HG03280 (cell line): ENCODE results near the gene P2RY8.
"Not testable (repeated sequence)": the region's sequence is repeated elsewhere in the genome, so short reads cannot be mapped to it uniquely, and the experiment has no call there.

ENCODE experiments used
- ATAC-seq: cut with Tn5 transposase; IDR thresholded peaks from one replicate; pipeline ENCODE4 v1.9.1; 2021; ENCODE audit warnings: mild to moderate bottlenecking, moderate library complexity; ENCODE audit not compliant: unreplicated experiment

Gene P2RY8, protein sequence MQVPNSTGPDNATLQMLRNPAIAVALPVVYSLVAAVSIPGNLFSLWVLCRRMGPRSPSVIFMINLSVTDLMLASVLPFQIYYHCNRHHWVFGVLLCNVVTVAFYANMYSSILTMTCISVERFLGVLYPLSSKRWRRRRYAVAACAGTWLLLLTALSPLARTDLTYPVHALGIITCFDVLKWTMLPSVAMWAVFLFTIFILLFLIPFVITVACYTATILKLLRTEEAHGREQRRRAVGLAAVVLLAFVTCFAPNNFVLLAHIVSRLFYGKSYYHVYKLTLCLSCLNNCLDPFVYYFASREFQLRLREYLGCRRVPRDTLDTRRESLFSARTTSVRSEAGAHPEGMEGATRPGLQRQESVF

DNA sequence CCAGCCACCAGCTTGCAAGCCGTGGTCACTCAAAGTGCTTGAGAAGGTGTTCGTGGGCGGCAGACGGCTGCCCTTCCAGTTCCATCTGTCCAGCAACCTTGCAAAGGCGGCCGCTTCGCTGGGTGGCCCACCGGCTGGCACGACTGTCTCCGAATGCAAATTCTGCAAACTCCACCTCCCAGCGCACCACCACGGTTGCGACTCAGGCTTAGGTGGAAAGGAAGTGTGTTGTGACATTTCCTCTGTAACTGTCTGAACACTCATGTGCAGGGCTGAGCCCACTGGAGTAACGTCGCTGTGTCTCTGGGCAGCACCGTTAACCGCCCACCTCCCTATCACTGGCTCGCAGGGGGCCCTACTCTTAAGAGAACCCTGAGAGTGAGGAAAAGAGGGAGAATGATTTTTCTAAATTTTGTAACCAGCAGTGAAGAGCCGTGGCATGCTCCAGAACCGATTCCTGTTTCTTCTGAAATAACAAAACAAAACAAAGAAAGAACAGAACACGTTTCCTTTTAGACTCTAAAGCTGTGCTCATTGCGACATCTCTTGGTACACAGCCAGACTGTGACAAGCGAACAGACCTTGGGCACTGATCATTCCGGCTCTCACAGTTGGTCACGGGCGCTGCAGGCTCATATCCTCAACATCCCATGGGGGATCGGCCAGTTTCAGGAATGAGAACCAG, at the start of gene P2RY8:
TSS of gene P2RY8 (minus strand) at position 155 of the 685 bp plus-strand sequence. CDS start 70,627 bp downstream, outside the sequence.
- peak; percentile 71 for ATAC-seq

DNA sequence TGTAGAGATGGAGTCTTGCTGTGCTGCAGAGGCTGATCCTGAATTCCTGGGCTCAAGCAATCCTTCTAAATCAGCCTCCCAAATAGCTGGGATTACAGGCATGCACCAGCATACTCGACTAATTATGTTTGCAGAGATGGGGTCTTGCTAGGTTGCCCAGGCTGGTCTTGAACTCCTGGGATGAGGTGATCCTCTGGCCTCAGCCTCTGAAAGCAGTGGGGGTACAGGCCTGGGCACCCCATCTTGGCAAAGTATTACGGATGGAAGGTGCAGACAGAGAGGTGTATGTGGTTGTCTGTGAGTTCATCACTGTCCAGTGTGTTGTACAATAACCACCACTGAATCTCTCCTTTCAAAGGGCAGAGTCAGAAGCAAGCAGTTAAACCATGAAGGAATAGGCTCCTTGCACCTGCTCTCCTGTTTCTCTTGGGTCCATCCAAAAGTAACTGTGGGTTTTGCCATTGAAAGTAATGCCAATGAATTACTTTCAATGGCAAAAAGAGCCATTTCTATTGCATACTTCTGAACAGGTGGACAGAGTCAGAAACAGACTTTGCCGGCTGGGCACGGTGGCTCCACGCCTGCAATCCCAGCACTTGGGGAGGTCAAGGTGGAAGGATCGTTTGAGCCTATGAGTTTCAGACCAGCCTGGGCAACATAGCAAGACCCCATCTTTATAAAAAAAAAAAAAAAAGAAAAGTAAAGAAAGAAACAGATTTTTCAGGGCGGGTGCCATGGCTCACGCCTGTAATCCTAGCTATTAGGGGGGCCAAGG, 47.4 kb upstream of the P2RY8 start:
- no peak for ATAC-seq

DNA sequence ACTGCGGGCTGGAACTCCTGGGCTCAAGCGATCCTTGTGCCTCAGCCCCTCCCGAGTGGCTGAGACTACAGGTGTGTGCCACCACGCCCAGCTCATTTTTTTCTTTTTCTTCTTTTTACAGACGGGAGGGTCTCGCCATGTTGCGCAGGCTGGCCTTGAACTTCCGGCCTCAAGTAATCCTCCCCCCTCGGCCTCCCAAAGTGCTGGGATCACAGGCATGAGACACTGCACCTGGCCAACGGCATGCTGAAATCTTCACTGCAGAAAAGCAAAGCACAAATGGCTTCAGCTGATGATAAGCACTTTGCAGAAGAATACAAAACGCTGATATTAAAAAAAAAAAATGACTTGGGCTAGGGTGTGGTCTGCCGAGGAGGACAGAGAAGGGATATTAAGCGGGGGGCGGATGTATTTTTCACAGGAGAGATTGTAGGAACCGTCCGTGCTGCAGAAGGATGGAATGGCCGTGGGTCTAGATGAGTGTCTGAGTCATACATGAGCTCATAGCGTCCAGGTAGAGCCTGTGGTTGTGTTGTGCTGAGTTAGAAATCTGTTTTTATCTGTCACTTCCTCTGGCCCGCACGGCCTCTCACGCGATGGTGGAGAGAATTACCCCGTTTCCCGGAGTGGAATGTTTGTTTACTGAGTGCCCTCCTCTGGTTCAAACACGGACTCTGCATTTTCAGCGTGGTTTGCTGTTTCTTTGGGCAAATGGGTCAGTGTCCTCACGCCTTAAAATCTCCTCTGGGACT, 45.9 kb upstream of the P2RY8 start:
- peak; percentile 76 for ATAC-seq

DNA sequence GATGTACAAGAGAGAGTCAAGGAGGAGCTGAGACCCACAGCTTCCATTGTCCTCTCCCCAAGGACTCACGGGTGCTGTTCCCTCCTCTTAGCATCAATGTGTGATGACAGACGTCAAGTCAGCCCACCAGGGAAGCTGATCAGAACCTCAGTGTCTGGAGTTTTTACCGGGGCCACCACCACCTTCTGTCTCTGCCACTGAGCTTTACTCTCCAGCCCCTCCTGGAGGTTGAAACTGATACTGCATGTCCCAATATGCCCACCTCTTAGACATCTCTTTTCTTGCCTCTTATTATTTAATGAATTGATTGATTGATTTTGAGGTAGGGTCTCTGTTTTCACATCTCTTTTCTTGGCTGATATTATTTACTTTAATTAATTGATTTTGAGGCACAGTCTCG, 44.1 kb upstream of the P2RY8 start:
- peak; percentile 60 for ATAC-seq

DNA sequence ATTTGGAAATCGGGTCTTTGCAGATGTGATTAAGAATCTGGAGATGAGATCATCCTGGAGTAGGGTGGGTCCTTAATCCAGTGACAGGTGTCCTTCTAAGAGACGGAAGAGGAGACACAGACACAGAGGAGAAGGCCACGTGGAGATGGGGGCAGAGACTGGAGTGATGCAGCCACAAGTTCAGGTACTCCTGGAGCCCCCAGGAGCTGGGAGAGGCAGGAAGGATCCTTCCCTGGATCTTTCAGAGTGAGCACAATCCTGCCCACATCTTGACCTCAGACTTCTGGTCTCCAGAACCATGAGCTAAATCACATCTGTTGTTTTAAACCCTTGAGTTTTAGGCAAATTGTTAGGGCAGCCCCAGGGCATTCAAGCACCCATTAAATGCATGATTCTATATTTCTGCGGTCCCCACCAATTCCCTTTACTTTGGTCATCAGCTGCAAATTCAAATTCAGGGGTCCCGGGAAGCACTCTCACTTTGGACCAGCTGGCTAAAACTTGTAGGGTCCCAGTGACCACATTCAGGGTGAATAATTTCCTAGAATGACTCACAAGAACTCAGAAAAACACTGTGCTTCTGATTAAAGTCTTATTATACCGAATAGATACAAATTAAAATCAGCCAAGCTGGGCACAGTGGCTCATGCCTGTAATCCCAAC, 41.7 kb upstream of the P2RY8 start:
- no peak for ATAC-seq

DNA sequence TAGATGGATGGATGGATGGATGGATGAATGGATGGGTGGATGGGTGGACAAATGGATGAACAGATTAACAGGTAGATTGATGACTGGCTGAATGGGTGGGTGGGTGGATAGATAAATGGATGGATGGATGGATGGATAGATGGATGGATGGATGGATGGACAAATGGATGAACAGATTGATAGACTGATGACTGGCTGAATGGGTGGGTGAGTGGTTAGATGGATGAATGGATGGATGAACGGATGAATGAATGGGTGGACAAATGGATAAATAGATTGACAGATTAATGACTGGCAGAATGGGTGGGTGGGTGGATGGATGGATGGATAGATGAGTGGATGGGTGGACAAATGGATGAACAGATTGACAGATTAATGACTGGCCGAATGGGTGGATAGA, 40.9 kb upstream of the P2RY8 start:
- ATAC-seq = no peak

DNA sequence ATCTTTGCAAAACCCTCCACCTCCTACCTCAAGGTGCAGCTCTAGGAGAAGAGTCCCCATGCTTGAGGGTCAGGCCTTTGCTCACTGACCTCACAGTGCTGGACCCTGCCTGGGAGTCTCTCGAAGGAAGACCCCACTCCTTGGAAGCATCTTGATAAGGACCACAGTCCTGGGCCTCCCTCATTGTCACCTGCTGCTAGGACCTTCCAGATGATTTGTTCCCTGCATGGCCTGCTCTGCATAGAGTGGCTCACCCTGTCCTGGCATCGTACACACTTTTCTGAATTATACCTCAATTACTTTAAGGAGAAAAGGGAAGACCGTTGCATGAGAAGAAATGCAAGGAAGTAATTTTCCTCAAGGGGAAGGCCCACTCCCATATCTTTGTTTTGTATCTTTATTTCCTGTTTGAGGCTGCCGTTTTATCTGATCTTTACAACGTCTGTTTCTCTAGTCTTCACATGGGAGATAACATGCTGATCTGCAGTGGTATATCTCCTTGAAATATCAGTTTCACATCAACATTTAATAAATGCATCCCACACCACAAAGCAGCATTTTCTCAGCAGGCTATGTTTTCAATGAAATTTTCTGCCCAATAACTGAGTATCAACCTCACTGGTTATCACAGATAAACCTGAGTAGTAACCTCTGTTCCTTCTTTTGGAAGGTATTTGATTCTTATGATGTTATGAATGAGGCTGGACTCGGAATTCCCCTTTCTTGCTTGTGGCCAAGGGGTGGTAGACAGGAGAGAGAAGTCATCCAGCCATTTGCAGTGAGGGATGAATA, 39.4 kb upstream of the P2RY8 start:
- no peak for ATAC-seq

DNA sequence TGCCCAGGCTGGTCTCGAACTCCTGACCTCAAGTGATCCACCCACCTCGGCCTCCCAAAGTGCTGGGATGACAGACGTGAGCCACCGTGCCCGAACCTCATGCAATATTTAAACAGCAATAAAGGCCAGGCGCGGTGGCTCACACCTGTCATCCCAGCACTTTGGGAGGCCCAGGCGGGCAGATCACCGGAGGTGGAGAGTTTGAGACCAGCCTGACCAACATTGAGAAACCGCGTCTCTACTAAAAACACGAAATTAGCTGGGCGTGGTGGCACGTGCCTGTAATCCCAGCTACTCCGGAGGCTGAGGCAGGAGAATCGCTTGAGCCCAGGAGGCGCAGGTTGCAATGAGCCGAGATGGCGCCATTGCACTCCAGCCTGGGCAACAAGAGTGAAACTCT, 37.2 kb upstream of the P2RY8 start:
- not testable (repeated sequence) for ATAC-seq

DNA sequence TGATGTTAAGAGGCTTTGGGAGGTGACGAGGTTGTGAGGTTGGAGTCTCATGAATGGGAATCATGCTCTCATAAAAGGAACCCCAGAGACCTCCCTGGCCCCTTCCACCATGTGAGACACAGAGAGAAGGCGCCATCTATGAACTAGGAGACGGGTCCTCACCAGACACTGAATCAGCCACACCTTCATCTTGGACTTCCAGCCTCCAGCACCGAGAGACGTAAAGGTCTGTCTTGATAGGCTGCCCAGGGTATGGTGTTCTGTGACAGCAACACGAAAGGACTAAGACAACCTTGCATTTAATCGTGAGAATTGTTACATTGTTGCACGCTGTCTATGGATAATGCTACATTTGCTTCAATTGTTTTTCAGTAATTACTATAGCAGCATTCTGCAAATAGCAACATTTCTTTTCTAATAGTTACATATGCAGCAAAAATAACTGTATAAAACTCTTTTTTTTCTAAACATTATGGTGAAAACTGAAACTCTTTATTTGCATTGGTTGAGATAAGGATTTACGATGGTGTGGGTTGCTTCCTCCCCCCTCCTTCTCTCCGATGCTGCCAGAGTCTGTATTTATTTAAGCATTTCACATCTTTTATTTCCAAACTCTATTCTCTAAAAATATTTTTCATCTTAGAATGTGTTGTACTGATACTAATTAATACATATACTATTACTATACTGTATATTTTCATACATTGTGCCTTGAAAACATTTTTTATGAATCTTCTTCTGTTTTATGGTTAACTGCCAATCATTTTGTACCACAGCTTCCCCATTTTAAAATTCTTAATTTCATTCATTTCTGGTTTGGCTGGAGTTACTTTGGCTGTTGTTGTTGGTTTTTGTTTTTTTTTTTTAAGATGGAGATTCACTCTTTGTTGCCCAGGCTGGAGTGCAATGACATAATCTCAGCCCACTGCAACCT, 28.0 kb upstream of the P2RY8 start:
- ATAC-seq = peak; percentile 63

DNA sequence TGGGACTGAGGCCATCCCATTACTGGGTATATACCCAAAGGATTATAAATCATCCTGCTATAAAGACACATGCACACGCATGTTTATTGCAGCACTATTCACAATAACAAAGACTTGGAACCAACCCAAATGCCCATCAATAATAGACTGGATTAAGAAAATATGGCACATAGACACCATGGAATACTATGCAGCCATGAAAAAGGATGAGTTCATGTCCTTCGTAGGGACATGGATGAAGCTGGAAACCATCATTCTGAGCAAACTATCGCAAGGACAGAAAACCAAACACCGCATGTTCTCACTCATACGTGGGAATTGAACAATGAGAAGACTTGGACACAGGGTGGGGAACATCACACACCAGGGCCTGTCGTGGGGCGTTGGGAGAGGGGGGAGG, 27.1 kb upstream of the P2RY8 start:
- not testable (repeated sequence) for ATAC-seq

DNA sequence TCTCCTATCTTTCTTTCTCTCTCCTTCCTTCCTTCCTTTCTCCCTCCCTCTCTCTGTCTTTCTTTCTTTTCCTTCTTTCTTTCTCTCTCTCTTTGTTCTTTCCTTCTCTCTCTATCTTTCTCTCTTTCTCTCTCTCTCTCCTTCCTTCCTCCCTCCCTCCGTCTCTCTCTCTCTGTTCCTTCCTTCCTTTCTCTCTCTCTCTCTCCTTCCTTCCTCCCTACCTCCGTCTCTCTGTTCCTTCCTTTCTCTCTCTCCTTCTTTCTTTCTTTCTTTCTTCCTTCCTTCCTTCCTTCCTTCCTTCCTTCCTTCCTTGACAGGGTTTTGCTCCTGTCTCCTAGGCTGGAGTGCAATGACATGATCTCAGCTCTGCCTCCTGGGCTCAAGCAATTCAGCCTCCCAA, 24.2 kb upstream of the P2RY8 start:
- ATAC-seq = no peak

DNA sequence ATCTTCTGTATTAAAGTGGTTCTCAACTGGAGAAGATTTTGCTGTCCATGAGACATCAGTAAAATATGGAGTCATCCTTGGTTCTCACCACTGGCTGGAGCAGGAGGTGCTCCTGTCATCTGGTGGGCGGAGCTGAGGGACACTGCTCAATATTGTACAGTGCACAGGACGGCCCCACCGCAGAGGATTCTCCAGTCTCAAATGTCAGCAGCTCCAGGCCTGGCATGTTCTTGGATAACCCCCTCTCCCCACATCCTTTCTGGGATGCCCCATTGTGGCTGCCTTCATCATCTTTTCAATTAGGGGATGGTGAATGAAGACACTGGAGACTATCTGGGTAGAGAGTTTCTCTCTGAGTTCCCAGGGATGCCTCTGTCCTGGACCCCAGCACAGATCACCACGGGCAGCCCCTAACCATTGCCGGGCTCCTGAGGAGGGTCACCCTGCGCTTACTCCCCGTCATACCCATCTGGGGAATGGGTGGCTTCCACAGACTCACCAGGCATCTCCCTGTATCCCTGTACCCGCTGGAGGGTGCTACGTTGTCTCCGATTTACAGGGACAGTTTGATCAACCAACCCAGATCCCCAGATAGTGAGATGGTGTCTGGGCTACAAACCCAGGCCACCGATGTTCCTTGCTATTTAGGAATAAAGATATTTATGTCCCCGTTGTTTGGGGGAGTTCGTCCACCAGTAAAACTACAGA, 21.9 kb upstream of the P2RY8 start:
- no peak for ATAC-seq

DNA sequence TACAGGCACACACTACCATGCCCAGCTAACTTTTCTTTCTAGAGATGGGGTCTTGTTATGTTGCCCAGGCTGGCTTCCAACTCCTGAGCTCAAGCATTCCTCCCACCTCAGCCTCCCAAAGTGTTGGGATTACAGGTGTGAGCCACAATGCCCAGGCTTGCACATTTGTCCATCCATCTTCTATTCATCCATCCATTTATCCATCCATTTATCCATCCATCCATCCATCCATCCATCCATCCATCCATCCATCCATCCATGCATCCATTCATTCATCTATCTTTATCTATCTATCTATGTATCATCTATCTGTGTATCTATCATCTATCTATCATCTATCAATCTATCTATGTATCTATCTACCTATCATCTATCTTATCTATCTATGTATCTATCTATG, 20.5 kb upstream of the P2RY8 start:
- ATAC-seq = not testable (repeated sequence)

DNA sequence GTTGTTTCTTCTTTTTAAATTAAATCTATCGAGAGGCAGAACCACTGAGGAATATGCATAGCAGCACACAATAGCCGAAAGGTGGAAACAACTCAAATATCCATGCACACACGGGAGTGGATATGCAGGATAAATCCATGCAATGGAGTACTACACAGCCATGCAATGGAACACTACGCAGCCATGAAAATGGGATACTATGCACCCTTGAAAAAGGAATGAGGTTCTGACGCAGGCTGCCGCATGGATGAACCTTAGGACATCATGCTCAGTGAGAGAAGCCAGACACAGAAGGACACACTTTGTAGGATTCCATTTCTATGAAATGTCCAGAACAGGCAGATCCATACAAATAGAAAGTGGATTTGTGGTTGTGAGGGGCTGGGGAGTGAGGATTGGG, 18.4 kb upstream of the P2RY8 start:
- ATAC-seq = no peak

DNA sequence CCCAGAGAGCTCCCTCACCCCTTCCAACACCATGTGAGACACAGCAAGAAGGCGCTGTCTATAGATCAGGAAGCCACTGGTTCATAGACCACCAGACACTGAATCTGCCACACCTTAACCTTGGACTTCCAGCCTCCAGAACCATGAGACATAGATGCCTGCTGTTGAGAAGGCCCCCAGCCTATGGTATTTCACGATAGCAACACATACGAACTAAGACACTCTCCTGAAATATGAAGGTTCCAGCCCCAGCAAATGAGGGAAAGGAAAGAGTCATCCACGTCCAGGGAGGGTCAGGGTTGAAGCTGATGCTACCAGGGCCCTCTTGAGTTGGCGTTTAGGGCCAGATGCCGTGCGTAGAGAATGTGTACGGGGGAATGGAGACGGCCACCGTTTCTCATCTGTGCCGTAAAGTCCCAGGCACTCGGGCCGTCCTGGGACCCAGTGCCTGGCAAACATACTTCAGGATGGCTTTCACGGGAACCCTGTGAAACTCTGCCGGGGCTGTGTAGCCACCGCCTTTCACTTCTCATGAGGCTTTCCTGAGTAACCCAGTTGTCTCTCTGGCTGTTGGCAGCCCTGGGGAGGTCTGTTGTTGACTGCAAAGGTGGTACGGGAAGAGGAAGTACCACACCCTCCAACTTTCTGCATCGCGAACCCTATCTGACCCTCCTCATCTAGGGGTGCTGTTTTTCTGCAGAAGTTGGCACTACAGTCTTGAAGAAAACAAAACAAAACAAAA, 17.7 kb upstream of the P2RY8 start:
- no peak for ATAC-seq

DNA sequence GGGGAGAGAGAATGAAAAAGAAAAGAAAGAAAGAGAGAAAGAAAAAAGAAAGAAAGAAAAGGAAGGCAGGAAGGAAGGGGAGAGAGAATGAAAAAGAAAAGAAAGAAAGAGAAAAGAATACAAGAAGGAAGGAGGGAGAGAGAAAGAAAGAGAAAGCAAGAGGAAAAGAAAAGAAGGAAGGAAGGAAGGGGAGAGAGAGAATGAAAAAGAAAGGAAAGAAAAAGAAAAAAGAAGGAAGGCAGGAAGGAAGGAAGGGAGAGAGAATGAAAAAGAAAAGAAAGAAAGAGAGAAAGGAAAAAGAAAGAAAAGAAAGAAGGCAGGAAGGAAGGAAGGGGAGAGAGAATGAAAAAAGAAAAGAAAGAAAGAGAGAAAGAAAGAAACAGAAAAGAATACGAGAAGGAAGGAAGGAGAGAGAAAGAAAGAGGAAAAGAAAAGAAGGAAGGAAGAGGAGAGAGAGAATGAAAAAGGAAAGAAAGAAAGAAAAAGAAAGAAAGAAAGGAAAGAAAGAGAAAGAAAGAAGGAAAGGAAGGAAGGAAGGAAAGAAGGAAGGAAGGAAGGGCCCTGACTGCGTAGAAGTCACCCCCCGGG, 15.1 kb upstream of the P2RY8 start:
- no peak for ATAC-seq

DNA sequence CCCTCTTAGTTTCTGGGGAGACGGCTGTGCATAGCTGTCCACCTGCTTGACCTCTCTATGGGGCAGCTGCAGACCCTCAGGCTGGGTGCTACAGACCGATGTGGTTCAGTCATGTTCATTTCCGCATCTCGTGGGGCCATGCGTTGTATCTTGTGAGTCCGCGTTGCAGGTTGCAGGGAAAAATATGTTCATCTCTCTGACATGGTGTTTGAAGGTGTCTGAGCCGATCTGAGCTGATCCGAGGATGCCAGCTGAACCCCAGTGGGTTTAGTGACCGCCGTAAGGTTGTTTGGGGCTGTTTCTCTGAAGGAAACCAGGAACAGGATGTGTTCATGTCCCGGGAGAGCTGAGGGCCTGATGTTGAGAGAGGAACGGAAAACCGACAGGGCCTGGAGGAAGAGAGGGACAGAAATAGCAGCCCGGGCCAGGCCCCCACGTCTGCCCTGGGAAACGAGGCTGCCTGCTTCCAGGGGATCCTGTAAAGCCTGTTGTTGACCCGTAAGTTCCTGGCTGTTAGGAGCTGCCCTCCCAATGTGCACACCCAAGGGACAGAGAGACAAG, 9.8 kb upstream of the P2RY8 start:
- no peak for ATAC-seq
